PC-3 (cell line): ENCODE measurements around the gene ADAMTS16. TPM values are rescaled to one million over a fixed set of nuclear protein-coding genes. Genes with fewer than 3 reads are reported as not detected.

Experiments
- ATAC-seq: fragments of 200-7000 bp; cut with Tn5 transposase; 2 replicates; pipeline ENCODE4 v1.9.1; 2020; ENCODE audit warnings: mild to moderate bottlenecking, moderate library complexity
- BruUV-seq: library from RNA; stranded (reverse); fragments of 400-500 nt; replicated peaks from 2 replicates; lab custom pipeline; 2021; lab: Mats Ljungman, UMichigan
- CTCF ChIA-PET: fragments of 300-600 bp; sonication (Branson Sonifier 250); formaldehyde crosslinking; loops from one replicate; lab custom pipeline; 2022; ENCODE audit warnings: antibody characterized with exemption; lab: Charles Lee
- POLR2A ChIA-PET: fragments of 300-600 bp; sonication (Branson Sonifier 250); formaldehyde crosslinking; loops from one replicate; lab custom pipeline; 2022; ENCODE audit warnings: antibody characterized with exemption; ENCODE audit not compliant: unreplicated experiment; lab: Charles Lee
- DNase-seq: peaks from one replicate; pipeline ENCODE4 v3.0.0-alpha.2; 2015
- H2AFZ ChIP-seq: fragments of 300-600 bp; sonication (generic); 2 replicates; pipeline ENCODE4 v1.6.0; 2016; ENCODE audit warnings: antibody characterized with exemption, low read length
- H3F3A ChIP-seq: fragments of 300-600 bp; sonication (generic); one replicate; pipeline ENCODE4 v1.6.0; 2017; ENCODE audit warnings: antibody characterized with exemption, low read length, control low read depth, mild to moderate bottlenecking; ENCODE audit not compliant: unreplicated experiment
- H3K27ac ChIP-seq: fragments of 300-600 bp; sonication (generic); 2 replicates; pipeline ENCODE4 v1.5.1; 2016; ENCODE audit warnings: mild to moderate bottlenecking, low read length
- H3K27me3 ChIP-seq: fragments of 300-600 bp; sonication (generic); 2 replicates; pipeline ENCODE4 v1.6.1; 2016; ENCODE audit warnings: low read length, mixed read lengths
- H3K36me3 ChIP-seq: fragments of 300-600 bp; sonication (generic); 2 replicates; pipeline ENCODE4 v1.6.1; 2016; ENCODE audit warnings: low read depth, mixed run types, low read length, mixed read lengths
- H3K4me1 ChIP-seq: fragments of 300-600 bp; sonication (generic); 2 replicates; pipeline ENCODE4 v1.5.1; 2016; ENCODE audit warnings: low read length; ENCODE audit not compliant: insufficient read depth
- H3K4me2 ChIP-seq: fragments of 300-600 bp; sonication (generic); 2 replicates; pipeline ENCODE4 v1.6.0; 2016; ENCODE audit warnings: low read length
- H3K4me3 ChIP-seq: fragments of 300-600 bp; sonication (generic); 2 replicates; pipeline ENCODE4 v1.5.1; 2016; ENCODE audit warnings: mild to moderate bottlenecking, low read length, mixed read lengths
- H3K79me2 ChIP-seq: fragments of 300-600 bp; sonication (generic); 2 replicates; pipeline ENCODE4 v1.6.1; 2017; ENCODE audit warnings: low read length, mixed read lengths
- H3K9ac ChIP-seq: fragments of 300-600 bp; sonication (generic); 2 replicates; pipeline ENCODE4 v1.6.0; 2016; ENCODE audit warnings: mild to moderate bottlenecking, low read length
- H3K9me2 ChIP-seq: fragments of 300-600 bp; sonication (generic); replicated peaks from 2 replicates; pipeline ENCODE4 v1.6.1; 2016; ENCODE audit warnings: mixed run types, low read length, mixed read lengths
- H3K9me3 ChIP-seq: fragments of 300-600 bp; sonication (generic); 2 replicates; pipeline ENCODE4 v1.6.1; 2016; ENCODE audit warnings: low read length, mixed read lengths
- H4K20me1 ChIP-seq: fragments of 300-600 bp; sonication (generic); 2 replicates; pipeline ENCODE4 v1.6.1; 2016; ENCODE audit warnings: low read length, mixed read lengths
- EZH2 ChIP-seq: fragments of 300-600 bp; sonication (generic); IDR thresholded peaks from one replicate; pipeline ENCODE4 v1.6.1; 2017; ENCODE audit warnings: antibody characterized with exemption, mild to moderate bottlenecking, low read length; ENCODE audit not compliant: unreplicated experiment
- EZH2phosphoT487 ChIP-seq: fragments of 300-600 bp; sonication (generic); IDR thresholded peaks from 2 replicates; pipeline ENCODE4 v1.6.1; 2018; ENCODE audit warnings: mild to moderate bottlenecking, antibody characterized with exemption, low read length, borderline replicate concordance
- intact Hi-C: fragments of 100-400 bp; cut with micrococcal nuclease; formaldehyde crosslinking; loops from 2 replicates; pipeline ENCODE4 v1.9.0; 2023
- total RNA-seq: library from RNA; depleted of rRNA; stranded (reverse); fragments of >200 nt; gene quantifications from 2 replicates; pipeline ENCODE4 v1.2.3, GENCODE V29; 2014
- TF ChIP-seq, protein P1 (sequence below): fragments of 300-600 bp; sonication (generic); conservative IDR thresholded peaks from 2 replicates; pipeline ENCODE4 v1.5.1; 2017; ENCODE audit warnings: antibody characterized with exemption, low read depth, mild to moderate bottlenecking, low read length

The ADAMTS16 gene
- total RNA-seq, 1 experiment from 2014 or later: 1.7 TPM

DNA sequence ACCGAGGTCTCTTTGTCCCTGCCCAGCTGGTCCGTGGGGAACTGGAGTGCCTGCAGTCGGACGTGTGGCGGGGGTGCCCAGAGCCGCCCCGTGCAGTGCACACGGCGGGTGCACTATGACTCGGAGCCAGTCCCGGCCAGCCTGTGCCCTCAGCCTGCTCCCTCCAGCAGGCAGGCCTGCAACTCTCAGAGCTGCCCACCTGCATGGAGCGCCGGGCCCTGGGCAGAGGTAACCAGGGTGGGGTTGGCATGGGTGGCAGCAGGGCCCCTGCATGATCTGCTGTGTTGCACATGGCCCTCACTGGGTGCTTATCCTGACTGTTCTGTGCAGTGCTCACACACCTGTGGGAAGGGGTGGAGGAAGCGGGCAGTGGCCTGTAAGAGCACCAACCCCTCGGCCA is 163.1 kb downstream of the ADAMTS16 start:
- ATAC-seq (no peak), DNase-seq (no peak)
- Histone ChIP-seq H3K9me3 (no peaks in the 10 kb centered on the region), H3F3A (no peaks in the 10 kb centered on the region), H3K9me2 (no peaks in the 10 kb centered on the region), H3K79me2 (no peaks in the 10 kb centered on the region), H3K27me3 (no peaks in the 10 kb centered on the region), H3K4me3 (no peak overlapping the region), H3K4me1 (peaks cover 10% of the 10 kb centered on the region; the same call in 1 of the 2 replicates), H3K9ac (no peak overlapping the region), H4K20me1 (no peaks in the 10 kb centered on the region), H2AFZ (no peak overlapping the region), H3K36me3 (no peaks in the 10 kb centered on the region), H3K27ac (no peak overlapping the region), H3K4me2 (no peak overlapping the region)
- intact Hi-C loops: no loop called here
- no peak for TF ChIP-seq EZH2phosphoT487
- TF ChIP-seq, protein P1, sequence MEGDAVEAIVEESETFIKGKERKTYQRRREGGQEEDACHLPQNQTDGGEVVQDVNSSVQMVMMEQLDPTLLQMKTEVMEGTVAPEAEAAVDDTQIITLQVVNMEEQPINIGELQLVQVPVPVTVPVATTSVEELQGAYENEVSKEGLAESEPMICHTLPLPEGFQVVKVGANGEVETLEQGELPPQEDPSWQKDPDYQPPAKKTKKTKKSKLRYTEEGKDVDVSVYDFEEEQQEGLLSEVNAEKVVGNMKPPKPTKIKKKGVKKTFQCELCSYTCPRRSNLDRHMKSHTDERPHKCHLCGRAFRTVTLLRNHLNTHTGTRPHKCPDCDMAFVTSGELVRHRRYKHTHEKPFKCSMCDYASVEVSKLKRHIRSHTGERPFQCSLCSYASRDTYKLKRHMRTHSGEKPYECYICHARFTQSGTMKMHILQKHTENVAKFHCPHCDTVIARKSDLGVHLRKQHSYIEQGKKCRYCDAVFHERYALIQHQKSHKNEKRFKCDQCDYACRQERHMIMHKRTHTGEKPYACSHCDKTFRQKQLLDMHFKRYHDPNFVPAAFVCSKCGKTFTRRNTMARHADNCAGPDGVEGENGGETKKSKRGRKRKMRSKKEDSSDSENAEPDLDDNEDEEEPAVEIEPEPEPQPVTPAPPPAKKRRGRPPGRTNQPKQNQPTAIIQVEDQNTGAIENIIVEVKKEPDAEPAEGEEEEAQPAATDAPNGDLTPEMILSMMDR: no peak
- no peak for TF ChIP-seq EZH2
- BruUV-seq: no TSS peak
- ChIA-PET POLR2A (no interaction called here), CTCF (no interaction called here)

DNA sequence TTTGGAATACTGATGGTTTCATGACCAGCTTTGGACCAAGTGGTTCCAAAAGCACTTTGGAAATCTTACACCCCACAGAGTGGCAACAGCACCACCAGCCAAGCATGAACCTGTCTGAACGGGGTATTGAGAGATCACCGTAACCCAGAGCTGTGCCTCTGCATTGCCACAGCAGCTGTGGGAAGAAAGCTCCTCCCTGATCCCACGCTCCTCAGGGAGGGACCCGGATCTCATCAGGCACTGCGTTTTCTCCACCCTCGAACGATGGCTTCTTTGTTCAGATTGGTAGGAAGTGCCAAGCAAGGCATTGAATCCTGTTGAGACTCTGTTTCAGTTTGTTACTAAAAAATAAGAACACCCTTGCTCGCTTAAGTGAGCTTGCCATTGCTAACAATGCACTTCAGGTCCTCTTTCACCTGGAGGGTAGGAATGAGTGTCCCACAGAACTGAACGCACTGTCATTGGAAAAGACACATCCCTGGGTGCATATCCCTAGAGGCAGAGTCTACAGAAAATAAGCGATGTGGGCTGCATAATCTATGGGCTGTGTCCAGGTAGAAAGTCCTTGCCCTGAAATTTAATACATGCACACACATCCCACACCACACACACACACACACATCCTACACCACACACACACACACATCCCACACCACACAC is 164.4 kb downstream of the ADAMTS16 start:
- H2AFZ ChIP-seq: no peak overlapping the region

More for the DNA sequence above, 164.4 kb downstream of the ADAMTS16 start:
- intact Hi-C loops: no loop called here
- Histone ChIP-seq H3K27me3 (no peaks in the 10 kb centered on the region), H3K9me3 (no peaks in the 10 kb centered on the region), H3K9me2 (no peaks in the 10 kb centered on the region), H3K27ac (no peak overlapping the region), H3K4me2 (no peak overlapping the region), H3K4me1 (peaks cover 10% of the 10 kb centered on the region; the same call in 1 of the 2 replicates), H3K79me2 (no peaks in the 10 kb centered on the region), H3K9ac (no peak overlapping the region), H3K4me3 (no peak overlapping the region), H3K36me3 (no peaks in the 10 kb centered on the region), H3F3A (no peaks in the 10 kb centered on the region), H4K20me1 (no peaks in the 10 kb centered on the region)
- no TSS peak for BruUV-seq
- CTCF ChIA-PET: no interaction called here
- DNase-seq (no peak), ATAC-seq (no peak)
- TF ChIP-seq, protein P1: no peak
- no peak for TF ChIP-seq EZH2phosphoT487
- no peak for TF ChIP-seq EZH2
- POLR2A ChIA-PET: no interaction called here
